H9 (cell line): ENCODE results near the gene MARVELD1. TPM values are rescaled to one million over a fixed set of nuclear protein-coding genes. Genes with fewer than 3 reads are reported as not detected.

Experiments
- DNase-seq: peaks from one replicate; pipeline ENCODE4 v3.0.0-alpha.2; 2017
- H2AFZ ChIP-seq: one replicate; pipeline ENCODE4 v1.6.1; 2013; ENCODE audit warnings: mild to moderate bottlenecking, low read length, control low read depth, moderate library complexity
- H2AK5ac ChIP-seq: 2 replicates; pipeline ENCODE4 v1.6.1; 2013; ENCODE audit warnings: low read length, control low read depth, mixed read lengths; ENCODE audit not compliant: insufficient read length
- H2BK120ac ChIP-seq: one replicate; pipeline ENCODE4 v1.6.1; 2013; ENCODE audit warnings: low read depth, mild to moderate bottlenecking, low read length, control low read depth, inconsistent platforms; ENCODE audit not compliant: poor library complexity, severe bottlenecking
- H2BK12ac ChIP-seq: 2 replicates; pipeline ENCODE4 v1.6.1; 2013; ENCODE audit warnings: low read length, control low read depth, mixed read lengths, low read depth; ENCODE audit not compliant: insufficient read length
- H2BK15ac ChIP-seq: 2 replicates; pipeline ENCODE4 v1.6.1; 2013; ENCODE audit warnings: low read depth, low read length, control low read depth
- H2BK20ac ChIP-seq: one replicate; pipeline ENCODE4 v1.6.1; 2013; ENCODE audit warnings: low read depth, mild to moderate bottlenecking, low read length, control low read depth, inconsistent platforms; ENCODE audit not compliant: poor library complexity, severe bottlenecking
- H2BK5ac ChIP-seq: 2 replicates; pipeline ENCODE4 v1.6.1; 2013; ENCODE audit warnings: low read length, control low read depth, mixed read lengths; ENCODE audit not compliant: insufficient read length
- H3K14ac ChIP-seq: 2 replicates; pipeline ENCODE4 v1.6.1; 2013; ENCODE audit warnings: low read length, control low read depth; ENCODE audit not compliant: insufficient read depth
- H3K18ac ChIP-seq: 2 replicates; pipeline ENCODE4 v1.6.1; 2013; ENCODE audit warnings: low read depth, mild to moderate bottlenecking, mixed read lengths, low read length, control low read depth; ENCODE audit not compliant: insufficient read length
- H3K23ac ChIP-seq: 2 replicates; pipeline ENCODE4 v1.6.1; 2013; ENCODE audit warnings: low read length, control low read depth, mixed read lengths, low read depth; ENCODE audit not compliant: insufficient read length
- H3K23me2 ChIP-seq: 2 replicates; pipeline ENCODE4 v1.6.1; 2013; ENCODE audit warnings: low read depth, mild to moderate bottlenecking, mixed read lengths, low read length, control low read depth; ENCODE audit not compliant: insufficient read length, poor library complexity, severe bottlenecking
- H3K27ac ChIP-seq: 2 replicates; pipeline ENCODE4 v1.5.1; 2013; ENCODE audit warnings: low read length, control low read depth, mixed read lengths, low read depth; ENCODE audit not compliant: insufficient read length
- H3K27me3 ChIP-seq: 2 replicates; pipeline ENCODE4 v1.6.1; 2013; ENCODE audit warnings: low read length, control low read depth, inconsistent platforms; ENCODE audit not compliant: insufficient read depth
- H3K4ac ChIP-seq: 2 replicates; pipeline ENCODE4 v1.6.1; 2013; ENCODE audit warnings: low read depth, mild to moderate bottlenecking, control low read depth, inconsistent platforms, low read length, moderate library complexity
- H3K4me1 ChIP-seq: 2 replicates; pipeline ENCODE4 v1.6.1; 2013; ENCODE audit warnings: low read length, control low read depth, inconsistent platforms; ENCODE audit not compliant: insufficient read depth
- H3K4me2 ChIP-seq: 2 replicates; pipeline ENCODE4 v1.6.1; 2013; ENCODE audit warnings: low read length, control low read depth, mixed read lengths; ENCODE audit not compliant: insufficient read length, insufficient read depth
- H3K56ac ChIP-seq: 2 replicates; pipeline ENCODE4 v1.6.1; 2013; ENCODE audit warnings: low read depth, mild to moderate bottlenecking, mixed read lengths, low read length, control low read depth; ENCODE audit not compliant: insufficient read length
- H3K79me1 ChIP-seq: 2 replicates; pipeline ENCODE4 v1.6.1; 2013; ENCODE audit warnings: low read depth, mild to moderate bottlenecking, moderate library complexity, low read length, control low read depth, inconsistent platforms; ENCODE audit not compliant: insufficient read depth, poor library complexity, severe bottlenecking
- H3K79me2 ChIP-seq: 2 replicates; pipeline ENCODE4 v1.6.1; 2013; ENCODE audit warnings: low read length, control low read depth, inconsistent platforms; ENCODE audit not compliant: insufficient read depth
- H3K9ac ChIP-seq: 2 replicates; pipeline ENCODE4 v1.6.1; 2013; ENCODE audit warnings: low read length, control low read depth, mixed read lengths; ENCODE audit not compliant: insufficient read length; ENCODE audit errors: extremely low read depth
- H3K9me3 ChIP-seq: one replicate; pipeline ENCODE4 v1.6.1; 2013; ENCODE audit warnings: low read depth, low read length, inconsistent platforms; ENCODE audit not compliant: control insufficient read depth
- H3T11ph ChIP-seq: one replicate; pipeline ENCODE4 v1.6.1; 2013; ENCODE audit warnings: mild to moderate bottlenecking, low read length, control low read depth, inconsistent platforms
- H4K20me1 ChIP-seq: one replicate; pipeline ENCODE4 v1.6.1; 2013; ENCODE audit not compliant: control insufficient read depth, insufficient read length, insufficient read depth
- H4K5ac ChIP-seq: 2 replicates; pipeline ENCODE4 v1.6.1; 2013; ENCODE audit warnings: low read depth, mild to moderate bottlenecking, mixed read lengths, low read length, control low read depth; ENCODE audit not compliant: insufficient read length
- H4K8ac ChIP-seq: replicated peaks from 2 replicates; pipeline ENCODE4 v1.6.1; 2013; ENCODE audit warnings: low read length, control low read depth, mixed read lengths, low read depth; ENCODE audit not compliant: insufficient read length
- H4K91ac ChIP-seq: 2 replicates; pipeline ENCODE4 v1.6.1; 2013; ENCODE audit warnings: low read depth, mild to moderate bottlenecking, moderate library complexity, mixed read lengths, low read length, control low read depth; ENCODE audit not compliant: insufficient read length
- H3K27ac Mint-ChIP-seq, 3 experiments: 2 replicates in 2 of 3; 3 replicates in 1 of 3; pipeline ENCODE4 v1.8.0; 2020 to 2021; ENCODE audit warnings: mixed read lengths in 3 of 3, mild to moderate bottlenecking in 1 of 3, moderate library complexity in 1 of 3
- H3K27me3 Mint-ChIP-seq: 2 replicates; pipeline ENCODE4 v1.8.0; 2021; ENCODE audit warnings: low read depth, mild to moderate bottlenecking, moderate library complexity, mixed read lengths
- H3K36me3 Mint-ChIP-seq, 3 experiments: 2 replicates in 2 of 3; 3 replicates in 1 of 3; pipeline ENCODE4 v1.8.0; 2020 to 2021; ENCODE audit warnings: low read depth in 3 of 3, mixed read lengths in 3 of 3; ENCODE audit not compliant: insufficient read depth in 1 of 3
- H3K4me1 Mint-ChIP-seq, 2 experiments: 2 replicates each; pipeline ENCODE4 v1.8.0; 2020; ENCODE audit warnings: mixed read lengths in 2 of 2
- H3K4me3 Mint-ChIP-seq, 2 experiments: 2 replicates in 1 of 2; 3 replicates in 1 of 2; pipeline ENCODE4 v1.8.0; 2020 to 2021; ENCODE audit warnings: mild to moderate bottlenecking in 2 of 2, mixed read lengths in 2 of 2, moderate library complexity in 1 of 2
- H3K9me3 Mint-ChIP-seq, 2 experiments: 2 replicates in 1 of 2; 3 replicates in 1 of 2; pipeline ENCODE4 v1.8.0; 2020; ENCODE audit warnings: mild to moderate bottlenecking in 2 of 2, mixed read lengths in 2 of 2, moderate library complexity in 1 of 2
- CTCF ChIP-seq: fragments of 200-600 bp; sonication (generic); conservative IDR thresholded peaks from 3 replicates; pipeline ENCODE4 v1.8.0; 2021; ENCODE audit warnings: antibody characterized with exemption, mild to moderate bottlenecking
- WGBS: extraction: QIAGEN DNeasy Blood & Tissue Kit; methylation state at CpG from one replicate; pipeline ENCODE4 v1.1.7; 2013; ENCODE audit warnings: missing lambda C conversion rate, low lambda C conversion rate, mixed read lengths; ENCODE audit not compliant: insufficient read length; ENCODE audit errors: extremely low coverage; 5-methylcytosine and 5-hydroxymethylcytosine counted together
- total RNA-seq: library from RNA; stranded (reverse); gene quantifications from 2 replicates; pipeline ENCODE4 v1.2.1, GENCODE V29; 2021

MARVELD1 gene
- total RNA-seq, 1 experiment from 2014 or later, result 26.7 TPM

- peaks cover 23 to 41% of the 10 kb centered on the region in 2 experiments for H3K4me1 Mint-ChIP-seq
- no peak overlapping the region for H2BK120ac ChIP-seq
These were observed 49.9 kb downstream of the MARVELD1 start for GRCh38 chr10:97763411-97763810.

More at GRCh38 chr10:97763411-97763810, 49.9 kb downstream of the MARVELD1 start:
- no peak overlapping the region for H2AK5ac ChIP-seq
- no peak overlapping the region for H3K4me2 ChIP-seq
- H2BK15ac ChIP-seq, result 0 out of 2 replicates have a peak overlapping the region, but pooled peaks have one; percentile 2
- no peak overlapping the region for H3K27ac ChIP-seq
- H3K36me3 Mint-ChIP-seq, result peaks cover 6 to 31% (median 9%) of the 10 kb centered on the region in 3 experiments
- no peaks in the 10 kb centered on the region for H3K4me1 ChIP-seq
- no peak overlapping the region for H4K8ac ChIP-seq
- no peak overlapping the region for H3K18ac ChIP-seq
- DNase-seq, result no peak
- no peak overlapping the region for H4K91ac ChIP-seq
- H3K79me2 ChIP-seq, result no peaks in the 10 kb centered on the region
- H3K27me3 Mint-ChIP-seq, result peaks cover 11% of the 10 kb centered on the region
- no peak overlapping the region for H3T11ph ChIP-seq
- H3K27me3 ChIP-seq, result no peaks in the 10 kb centered on the region
- H3K14ac ChIP-seq, result no peak overlapping the region
- no peak overlapping the region for H2BK5ac ChIP-seq
- H3K23me2 ChIP-seq, result no peaks in the 10 kb centered on the region
- no peak overlapping the region for H2BK20ac ChIP-seq
- H3K23ac ChIP-seq, result no peak overlapping the region
- no peaks in the 10 kb centered on the region for H4K20me1 ChIP-seq
- H3K56ac ChIP-seq, result no peak overlapping the region
- H3K4ac ChIP-seq, result no peak overlapping the region
- TF ChIP-seq CTCF, result no peak
- H2AFZ ChIP-seq, result no peak overlapping the region
- no peak overlapping the region for H4K5ac ChIP-seq
- H3K4me3 Mint-ChIP-seq, result no peak overlapping the region
- no peaks in the 10 kb centered on the region for H3K9me3 ChIP-seq
- H2BK12ac ChIP-seq, result no peak overlapping the region
- peak overlapping the region; percentile 44 to 85 (median 84); a peak in 1 of 7 replicates for H3K27ac Mint-ChIP-seq
- H3K9ac ChIP-seq, result no peak overlapping the region
- H3K79me1 ChIP-seq, result no peaks in the 10 kb centered on the region
- no CpG with 5 or more reads among the region's 2 CpGs for WGBS
- H3K9me3 Mint-ChIP-seq, result no peaks in the 10 kb centered on the region
